MM.1S (cell line): ENCODE measurements around the gene GNAL.

Experiments used
- DNase-seq: peaks from one replicate; pipeline ENCODE4 v3.0.0-alpha.2; 2015
- H2AFZ ChIP-seq: fragments of 300-600 bp; sonication (generic); 2 replicates; pipeline ENCODE4 v1.6.0; 2016; ENCODE audit warnings: antibody characterized with exemption, low read length
- H3F3A ChIP-seq: fragments of 300-600 bp; sonication (generic); 2 replicates; pipeline ENCODE4 v1.6.1; 2016; ENCODE audit warnings: mild to moderate bottlenecking, antibody characterized with exemption, low read length, moderate library complexity, mixed read lengths; ENCODE audit not compliant: insufficient read depth
- H3K27ac ChIP-seq: fragments of 300-600 bp; sonication (generic); 2 replicates; pipeline ENCODE4 v1.5.1; 2016; ENCODE audit warnings: mild to moderate bottlenecking, low read length
- H3K27me3 ChIP-seq: fragments of 300-600 bp; sonication (generic); replicated peaks from 2 replicates; pipeline ENCODE4 v1.6.0; 2016; ENCODE audit warnings: low read length; ENCODE audit not compliant: insufficient read depth
- H3K36me3 ChIP-seq: fragments of 300-600 bp; sonication (generic); replicated peaks from 2 replicates; pipeline ENCODE4 v1.6.1; 2016; ENCODE audit warnings: mild to moderate bottlenecking, low read length, mixed read lengths; ENCODE audit not compliant: insufficient read depth
- H3K4me1 ChIP-seq: fragments of 300-600 bp; sonication (generic); 2 replicates; pipeline ENCODE4 v1.6.1; 2016; ENCODE audit warnings: low read length, mixed read lengths
- H3K4me2 ChIP-seq: fragments of 300-600 bp; sonication (generic); 2 replicates; pipeline ENCODE4 v1.6.0; 2016; ENCODE audit warnings: low read depth, low read length
- H3K4me3 ChIP-seq: fragments of 300-600 bp; sonication (generic); 2 replicates; pipeline ENCODE4 v1.5.1; 2016; ENCODE audit warnings: low read length, mixed read lengths
- H3K79me2 ChIP-seq: fragments of 300-600 bp; sonication (generic); 2 replicates; pipeline ENCODE4 v1.6.1; 2016; ENCODE audit warnings: mixed run types, low read length, mixed read lengths
- H3K9ac ChIP-seq: fragments of 300-600 bp; sonication (generic); 2 replicates; pipeline ENCODE4 v1.6.1; 2016; ENCODE audit warnings: low read length, mixed read lengths
- H3K9me2 ChIP-seq: fragments of 300-600 bp; sonication (generic); replicated peaks from 2 replicates; pipeline ENCODE4 v1.6.1; 2016; ENCODE audit warnings: mild to moderate bottlenecking, low read length, mixed read lengths; ENCODE audit not compliant: insufficient read depth
- H3K9me3 ChIP-seq: fragments of 300-600 bp; sonication (generic); replicated peaks from 2 replicates; pipeline ENCODE4 v1.6.1; 2016; ENCODE audit warnings: mild to moderate bottlenecking, low read length, mixed read lengths; ENCODE audit not compliant: insufficient read depth
- H4K20me1 ChIP-seq: fragments of 300-600 bp; sonication (generic); 2 replicates; pipeline ENCODE4 v1.6.1; 2016; ENCODE audit warnings: mild to moderate bottlenecking, low read length, moderate library complexity, mixed read lengths; ENCODE audit not compliant: insufficient read depth
- CTCF ChIP-seq: fragments of 300-600 bp; sonication (generic); IDR thresholded peaks from 2 replicates; pipeline ENCODE4 v1.5.1; 2016; ENCODE audit warnings: antibody characterized with exemption, low read length, mixed read lengths
- EZH2 ChIP-seq: fragments of 300-600 bp; sonication (generic); optimal IDR thresholded peaks from 2 replicates; pipeline ENCODE3; 2017; ENCODE audit warnings: low read depth, mild to moderate bottlenecking, antibody characterized with exemption, low read length, mixed read lengths
- EZH2phosphoT487 ChIP-seq: fragments of 300-600 bp; sonication (generic); IDR thresholded peaks from 2 replicates; pipeline ENCODE4 v1.6.1; 2018; ENCODE audit warnings: antibody characterized with exemption, low read length

Gene GNAL

GRCh38 chr18:11791131-11791530, 102.1 kb downstream of the GNAL start:
- no peak overlapping the region for H3K4me2 ChIP-seq
- H3K9ac ChIP-seq: no peak overlapping the region
- no peaks in the 10 kb centered on the region for H3F3A ChIP-seq
- H3K27ac ChIP-seq: no peak overlapping the region
- H3K36me3 ChIP-seq: no peaks in the 10 kb centered on the region
- no peaks in the 10 kb centered on the region for H4K20me1 ChIP-seq
- H3K79me2 ChIP-seq: no peaks in the 10 kb centered on the region
- TF ChIP-seq EZH2: no peak
- no peak for TF ChIP-seq CTCF
- TF ChIP-seq EZH2phosphoT487: no peak
- H3K4me3 ChIP-seq: no peak overlapping the region
- H3K9me3 ChIP-seq: no peaks in the 10 kb centered on the region
- peaks cover 4% of the 10 kb centered on the region; the same call in 1 of the 2 replicates for H3K4me1 ChIP-seq
- DNase-seq: no peak
- no peaks in the 10 kb centered on the region for H3K9me2 ChIP-seq
- no peak overlapping the region for H2AFZ ChIP-seq
- H3K27me3 ChIP-seq: no peaks in the 10 kb centered on the region

GRCh38 chr18:11792632-11793031, 103.6 kb downstream of the GNAL start:
- Histone ChIP-seq H3K4me2 (no peak overlapping the region), H2AFZ (no peak overlapping the region), H3K9me3 (no peaks in the 10 kb centered on the region), H3K9me2 (no peaks in the 10 kb centered on the region), H3K36me3 (no peaks in the 10 kb centered on the region), H3K27me3 (no peaks in the 10 kb centered on the region), H3K79me2 (no peaks in the 10 kb centered on the region), H3F3A (no peaks in the 10 kb centered on the region), H3K4me3 (no peak overlapping the region), H3K9ac (no peak overlapping the region), H4K20me1 (no peaks in the 10 kb centered on the region), H3K27ac (no peak overlapping the region), H3K4me1 (peaks cover 4% of the 10 kb centered on the region; the same call in 1 of the 2 replicates)
- TF ChIP-seq EZH2: no peak
- TF ChIP-seq EZH2phosphoT487: no peak
- no peak for TF ChIP-seq CTCF
- no peak for DNase-seq

- TF ChIP-seq EZH2: no peak
- TF ChIP-seq EZH2phosphoT487: no peak
- TF ChIP-seq CTCF: no peak
- Histone ChIP-seq H3K4me1 (peaks cover under 1% of the 10 kb centered on the region; the same call in 1 of the 2 replicates), H3K4me3 (no peak overlapping the region), H3K27me3 (no peaks in the 10 kb centered on the region), H3K27ac (no peak overlapping the region), H3K36me3 (no peaks in the 10 kb centered on the region), H2AFZ (no peak overlapping the region), H3K9me3 (no peaks in the 10 kb centered on the region), H3F3A (no peaks in the 10 kb centered on the region), H3K4me2 (no peak overlapping the region), H3K79me2 (no peaks in the 10 kb centered on the region), H3K9me2 (no peaks in the 10 kb centered on the region), H4K20me1 (no peaks in the 10 kb centered on the region), H3K9ac (no peak overlapping the region)
- DNase-seq: no peak
These were observed 105.1 kb downstream of the GNAL start for GRCh38 chr18:11794195-11794594.
